SK-N-SH treated with all-trans-retinoic acid at 6 μM for 48 hours (cell line): ENCODE data around the gene CHRM2.

Source experiments
- ARNTL ChIP-seq: fragments of 450-650 bp; formaldehyde crosslinking; IDR thresholded peaks from 2 replicates; pipeline ENCODE4 v1.5.0; 2020; ENCODE audit warnings: low read depth, mild to moderate bottlenecking, moderate library complexity, borderline replicate concordance
- CREB5 ChIP-seq: fragments of 250-450 bp; sonication (Bioruptor Pico); IDR thresholded peaks from 2 replicates; pipeline ENCODE4 v1.5.1; 2020; ENCODE audit warnings: low read depth, mild to moderate bottlenecking, moderate library complexity
- CSRNP3 ChIP-seq: fragments of 250-450 bp; sonication (Bioruptor Pico); IDR thresholded peaks from 2 replicates; pipeline ENCODE4 v1.5.1; 2021; ENCODE audit warnings: mild to moderate bottlenecking, moderate library complexity
- GLIS3 ChIP-seq: fragments of 250-450 bp; sonication (Bioruptor Pico); IDR thresholded peaks from 2 replicates; pipeline ENCODE4 v1.5.0; 2020; ENCODE audit warnings: mild to moderate bottlenecking, moderate library complexity
- ISL1 ChIP-seq: fragments of 250-450 bp; sonication (Bioruptor Pico); IDR thresholded peaks from 2 replicates; pipeline ENCODE4 v2.1.2; 2022; ENCODE audit warnings: mild to moderate bottlenecking, moderate library complexity
- RARB ChIP-seq: fragments of 250-450 bp; sonication (Bioruptor Pico); IDR thresholded peaks from 2 replicates; pipeline ENCODE4 v1.8.0; 2021; ENCODE audit warnings: mild to moderate bottlenecking, moderate library complexity
- TCF4 ChIP-seq: fragments of 250-450 bp; sonication (Bioruptor Pico); IDR thresholded peaks from 2 replicates; pipeline ENCODE4 v1.8.0; 2021; ENCODE audit warnings: mild to moderate bottlenecking, moderate library complexity, borderline replicate concordance
- TOX ChIP-seq: fragments of 250-450 bp; sonication (Bioruptor Pico); IDR thresholded peaks from 2 replicates; pipeline ENCODE4 v1.8.0; 2021; ENCODE audit warnings: mild to moderate bottlenecking, moderate library complexity, borderline replicate concordance
- ZFP30 ChIP-seq: fragments of 450-650 bp; formaldehyde crosslinking; IDR thresholded peaks from 2 replicates; pipeline ENCODE4 v1.5.0; 2022; ENCODE audit warnings: mild to moderate bottlenecking, moderate library complexity
- ZNF70 ChIP-seq: fragments of 450-650 bp; formaldehyde crosslinking; IDR thresholded peaks from 2 replicates; pipeline ENCODE4 v1.5.0; 2020; ENCODE audit warnings: mild to moderate bottlenecking, moderate library complexity
- ZNF8 ChIP-seq: fragments of 450-650 bp; formaldehyde crosslinking; IDR thresholded peaks from 2 replicates; pipeline ENCODE4 v1.5.0; 2020; ENCODE audit warnings: mild to moderate bottlenecking, moderate library complexity
- TF ChIP-seq, protein P1 (sequence below): fragments of 250-450 bp; sonication (Bioruptor Pico); IDR thresholded peaks from 2 replicates; pipeline ENCODE4 v1.8.0; 2020; ENCODE audit warnings: mild to moderate bottlenecking, moderate library complexity, borderline replicate concordance
- TF ChIP-seq, protein P2 (sequence below): fragments of 250-450 bp; sonication (Bioruptor Pico); IDR thresholded peaks from 2 replicates; pipeline ENCODE4 v1.8.0; 2021; ENCODE audit warnings: low read depth, mild to moderate bottlenecking, moderate library complexity, borderline replicate concordance

GRCh38 chr7:136976504-136977251 is 108.2 kb downstream of the CHRM2 start:
- TF ChIP-seq ZNF8 (CRISPR knock-in tag) (no peak), CSRNP3 (CRISPR knock-in tag) (no peak), CREB5 (CRISPR knock-in tag) (no peak), TOX (no peak), TCF4 (no peak), ZFP30 (CRISPR knock-in tag) (no peak), ARNTL (CRISPR knock-in tag) (no peak), ISL1 (CRISPR knock-in tag) (no peak), GLIS3 (no peak), RARB (no peak), ZNF70 (CRISPR knock-in tag) (no peak)
- TF ChIP-seq, protein P1, sequence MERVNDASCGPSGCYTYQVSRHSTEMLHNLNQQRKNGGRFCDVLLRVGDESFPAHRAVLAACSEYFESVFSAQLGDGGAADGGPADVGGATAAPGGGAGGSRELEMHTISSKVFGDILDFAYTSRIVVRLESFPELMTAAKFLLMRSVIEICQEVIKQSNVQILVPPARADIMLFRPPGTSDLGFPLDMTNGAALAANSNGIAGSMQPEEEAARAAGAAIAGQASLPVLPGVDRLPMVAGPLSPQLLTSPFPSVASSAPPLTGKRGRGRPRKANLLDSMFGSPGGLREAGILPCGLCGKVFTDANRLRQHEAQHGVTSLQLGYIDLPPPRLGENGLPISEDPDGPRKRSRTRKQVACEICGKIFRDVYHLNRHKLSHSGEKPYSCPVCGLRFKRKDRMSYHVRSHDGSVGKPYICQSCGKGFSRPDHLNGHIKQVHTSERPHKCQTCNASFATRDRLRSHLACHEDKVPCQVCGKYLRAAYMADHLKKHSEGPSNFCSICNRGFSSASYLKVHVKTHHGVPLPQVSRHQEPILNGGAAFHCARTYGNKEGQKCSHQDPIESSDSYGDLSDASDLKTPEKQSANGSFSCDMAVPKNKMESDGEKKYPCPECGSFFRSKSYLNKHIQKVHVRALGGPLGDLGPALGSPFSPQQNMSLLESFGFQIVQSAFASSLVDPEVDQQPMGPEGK (CRISPR knock-in tag) = no peak
- TF ChIP-seq, protein P2, sequence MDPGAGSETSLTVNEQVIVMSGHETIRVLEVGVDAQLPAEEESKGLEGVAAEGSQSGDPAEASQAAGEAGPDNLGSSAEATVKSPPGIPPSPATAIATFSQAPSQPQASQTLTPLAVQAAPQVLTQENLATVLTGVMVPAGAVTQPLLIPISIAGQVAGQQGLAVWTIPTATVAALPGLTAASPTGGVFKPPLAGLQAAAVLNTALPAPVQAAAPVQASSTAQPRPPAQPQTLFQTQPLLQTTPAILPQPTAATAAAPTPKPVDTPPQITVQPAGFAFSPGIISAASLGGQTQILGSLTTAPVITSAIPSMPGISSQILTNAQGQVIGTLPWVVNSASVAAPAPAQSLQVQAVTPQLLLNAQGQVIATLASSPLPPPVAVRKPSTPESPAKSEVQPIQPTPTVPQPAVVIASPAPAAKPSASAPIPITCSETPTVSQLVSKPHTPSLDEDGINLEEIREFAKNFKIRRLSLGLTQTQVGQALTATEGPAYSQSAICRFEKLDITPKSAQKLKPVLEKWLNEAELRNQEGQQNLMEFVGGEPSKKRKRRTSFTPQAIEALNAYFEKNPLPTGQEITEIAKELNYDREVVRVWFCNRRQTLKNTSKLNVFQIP (CRISPR knock-in tag) = no peak
